Measurements from ENCODE around the gene EXT2.

GRCh38 chr11:44228379-44228778, 132.9 kb downstream of the EXT2 start:
- TF ChIP-seq, protein P1, sequence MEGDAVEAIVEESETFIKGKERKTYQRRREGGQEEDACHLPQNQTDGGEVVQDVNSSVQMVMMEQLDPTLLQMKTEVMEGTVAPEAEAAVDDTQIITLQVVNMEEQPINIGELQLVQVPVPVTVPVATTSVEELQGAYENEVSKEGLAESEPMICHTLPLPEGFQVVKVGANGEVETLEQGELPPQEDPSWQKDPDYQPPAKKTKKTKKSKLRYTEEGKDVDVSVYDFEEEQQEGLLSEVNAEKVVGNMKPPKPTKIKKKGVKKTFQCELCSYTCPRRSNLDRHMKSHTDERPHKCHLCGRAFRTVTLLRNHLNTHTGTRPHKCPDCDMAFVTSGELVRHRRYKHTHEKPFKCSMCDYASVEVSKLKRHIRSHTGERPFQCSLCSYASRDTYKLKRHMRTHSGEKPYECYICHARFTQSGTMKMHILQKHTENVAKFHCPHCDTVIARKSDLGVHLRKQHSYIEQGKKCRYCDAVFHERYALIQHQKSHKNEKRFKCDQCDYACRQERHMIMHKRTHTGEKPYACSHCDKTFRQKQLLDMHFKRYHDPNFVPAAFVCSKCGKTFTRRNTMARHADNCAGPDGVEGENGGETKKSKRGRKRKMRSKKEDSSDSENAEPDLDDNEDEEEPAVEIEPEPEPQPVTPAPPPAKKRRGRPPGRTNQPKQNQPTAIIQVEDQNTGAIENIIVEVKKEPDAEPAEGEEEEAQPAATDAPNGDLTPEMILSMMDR (conservative IDR thresholded peaks at IDR 0.05), result no peak
- no peak for TF ChIP-seq ZFX (IDR thresholded peaks at IDR 0.05)

Data from C4-2B (cell line).